Cardiac fibroblast (primary cell): Measurements from ENCODE around the gene PRKCH.
A peak's percentile ranks its signal among the peaks of the same experiment; 100 is the strongest.

ENCODE experiments used
- DNase-seq, 2 donors: peaks; one replicate each; pipeline versions ENCODE4 v3.0.0 to v3.0.0-alpha.2; 2010; ENCODE audit warnings: low read depth in 2 of 2
- H3K4me3 ChIP-seq, 2 donors: replicated peaks in 1 of 2; 1 replicate in 1 of 2; 2 replicates in 1 of 2; pipeline ENCODE4 v1.5.1; 2011; ENCODE audit warnings: low read depth in 2 of 2, low read length in 2 of 2, mild to moderate bottlenecking in 2 of 2, moderate library complexity in 1 of 2
- CTCF ChIP-seq: IDR thresholded peaks from one replicate; pipeline ENCODE4 v1.5.1; 2011; ENCODE audit warnings: low read depth, mild to moderate bottlenecking, low read length, inconsistent platforms

The PRKCH gene

GRCh38 chr14:61518403-61518802 is 197.0 kb downstream of the PRKCH start:
- no peak for TF ChIP-seq CTCF
- H3K4me3 ChIP-seq: no peak overlapping the region
- DNase-seq: no peak

GRCh38 chr14:61519106-61519505 is 197.7 kb downstream of the PRKCH start:
- no peak overlapping the region for H3K4me3 ChIP-seq
- no peak for DNase-seq
- TF ChIP-seq CTCF: no peak

GRCh38 chr14:61519735-61520134 is 198.4 kb downstream of the PRKCH start:
- DNase-seq: no peak
- TF ChIP-seq CTCF: no peak
- no peak overlapping the region for H3K4me3 ChIP-seq

- TF ChIP-seq CTCF: no peak
- no peak overlapping the region for H3K4me3 ChIP-seq
- peak; percentile 31 to 44 for DNase-seq
Observed at GRCh38 chr14:61520576-61520975, 199.2 kb downstream of the PRKCH start.

GRCh38 chr14:61521773-61522172 is 200.4 kb downstream of the PRKCH start:
- DNase-seq: no peak
- TF ChIP-seq CTCF: no peak
- no peak overlapping the region for H3K4me3 ChIP-seq

GRCh38 chr14:61523751-61524150 is 202.4 kb downstream of the PRKCH start:
- no peak overlapping the region for H3K4me3 ChIP-seq
- DNase-seq: no peak
- TF ChIP-seq CTCF: no peak

GRCh38 chr14:61524211-61524806 is 202.9 kb downstream of the PRKCH start:
- no peak for TF ChIP-seq CTCF
- H3K4me3 ChIP-seq: no peak overlapping the region
- DNase-seq: peak; percentile 87 to 95
